PFSK-1 (cell line): ENCODE measurements around the gene ZNF155. TPM values are rescaled to one million over a fixed set of nuclear protein-coding genes. Genes with fewer than 3 reads are reported as not detected.

Source experiments
- FOXP2 ChIP-seq: optimal IDR thresholded peaks from 2 replicates; pipeline ENCODE3; 2011; ENCODE audit warnings: borderline replicate concordance, control low read depth, inconsistent platforms; ENCODE audit not compliant: insufficient read depth; ENCODE audit errors: extremely low read length, extremely low read depth
- POLR2AphosphoS5 ChIP-seq: IDR thresholded peaks from 2 replicates; pipeline ENCODE4 v1.6.1; 2012; ENCODE audit warnings: low read depth, mild to moderate bottlenecking, control low read depth, low read length, moderate library complexity
- SIN3A ChIP-seq: IDR thresholded peaks from 2 replicates; pipeline ENCODE4 v1.6.1; 2012; ENCODE audit warnings: mild to moderate bottlenecking, low read length, moderate library complexity, borderline replicate concordance; ENCODE audit not compliant: insufficient read depth
- TAF1 ChIP-seq: IDR thresholded peaks from 2 replicates; pipeline ENCODE4 v1.6.1; 2012; ENCODE audit warnings: low read length, control low read depth, borderline replicate concordance; ENCODE audit not compliant: insufficient read depth
- polyA plus RNA-seq: library from polyadenylated mRNA; unstranded; fragments of >200 nt; gene quantifications from one replicate; pipeline ENCODE4 v1.2.1, GENCODE V29; 2012; ENCODE audit warnings: low read depth, missing spikeins; ENCODE audit not compliant: insufficient read length
- TF ChIP-seq, protein P1 (sequence below), 2 experiments: IDR thresholded peaks; 2 replicates each; pipeline versions ENCODE4 v1.6.1 to v1.8.0; 2011 to 2012; ENCODE audit warnings: low read depth in 2 of 2, low read length in 2 of 2, control low read depth in 1 of 2, inconsistent platforms in 1 of 2, mild to moderate bottlenecking in 1 of 2, moderate library complexity in 1 of 2; ENCODE audit not compliant: insufficient read depth in 1 of 2

Gene ZNF155
- polyA plus RNA-seq: 2.5 TPM

- TF ChIP-seq FOXP2 (peak; percentile 66), POLR2AphosphoS5 (peak; percentile 76), TAF1 (peak; percentile 83; the same call in 1 of the 2 replicates), SIN3A (no peak)
- TF ChIP-seq, protein P1, sequence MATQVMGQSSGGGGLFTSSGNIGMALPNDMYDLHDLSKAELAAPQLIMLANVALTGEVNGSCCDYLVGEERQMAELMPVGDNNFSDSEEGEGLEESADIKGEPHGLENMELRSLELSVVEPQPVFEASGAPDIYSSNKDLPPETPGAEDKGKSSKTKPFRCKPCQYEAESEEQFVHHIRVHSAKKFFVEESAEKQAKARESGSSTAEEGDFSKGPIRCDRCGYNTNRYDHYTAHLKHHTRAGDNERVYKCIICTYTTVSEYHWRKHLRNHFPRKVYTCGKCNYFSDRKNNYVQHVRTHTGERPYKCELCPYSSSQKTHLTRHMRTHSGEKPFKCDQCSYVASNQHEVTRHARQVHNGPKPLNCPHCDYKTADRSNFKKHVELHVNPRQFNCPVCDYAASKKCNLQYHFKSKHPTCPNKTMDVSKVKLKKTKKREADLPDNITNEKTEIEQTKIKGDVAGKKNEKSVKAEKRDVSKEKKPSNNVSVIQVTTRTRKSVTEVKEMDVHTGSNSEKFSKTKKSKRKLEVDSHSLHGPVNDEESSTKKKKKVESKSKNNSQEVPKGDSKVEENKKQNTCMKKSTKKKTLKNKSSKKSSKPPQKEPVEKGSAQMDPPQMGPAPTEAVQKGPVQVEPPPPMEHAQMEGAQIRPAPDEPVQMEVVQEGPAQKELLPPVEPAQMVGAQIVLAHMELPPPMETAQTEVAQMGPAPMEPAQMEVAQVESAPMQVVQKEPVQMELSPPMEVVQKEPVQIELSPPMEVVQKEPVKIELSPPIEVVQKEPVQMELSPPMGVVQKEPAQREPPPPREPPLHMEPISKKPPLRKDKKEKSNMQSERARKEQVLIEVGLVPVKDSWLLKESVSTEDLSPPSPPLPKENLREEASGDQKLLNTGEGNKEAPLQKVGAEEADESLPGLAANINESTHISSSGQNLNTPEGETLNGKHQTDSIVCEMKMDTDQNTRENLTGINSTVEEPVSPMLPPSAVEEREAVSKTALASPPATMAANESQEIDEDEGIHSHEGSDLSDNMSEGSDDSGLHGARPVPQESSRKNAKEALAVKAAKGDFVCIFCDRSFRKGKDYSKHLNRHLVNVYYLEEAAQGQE (IDR thresholded peaks at IDR 0.05; ENCODE audit: insufficient read depth in 1 of 2, low read depth in 2 of 2, low read length in 2 of 2): no peak
Observed at GRCh38 chr19:43983912-43984686, at the start of gene ZNF155. TSS of gene ZNF155 (plus strand) at chr19:43984188. CDS start at chr19:43988544, 4,356 bp downstream.

GRCh38 chr19:43934985-43935708, 48.8 kb upstream of the ZNF155 start, which contains the start of gene ZNF45:
TSS of gene ZNF45 (minus strand) at chr19:43935282. CDS start at chr19:43922185, 13,097 bp downstream.
- peak; percentile 90 for TF ChIP-seq POLR2AphosphoS5
- TF ChIP-seq SIN3A: no peak
- TF ChIP-seq FOXP2: no peak
- TF ChIP-seq TAF1: peak; percentile 71; the same call in 1 of the 2 replicates
- TF ChIP-seq, protein P1 (IDR thresholded peaks at IDR 0.05; ENCODE audit: insufficient read depth in 1 of 2, low read depth in 2 of 2, low read length in 2 of 2): peak in 1 of 2 experiments; percentile 52; a peak in 2 of 4 replicates

GRCh38 chr19:43936188-43936587, 47.8 kb upstream of the ZNF155 start:
- TF ChIP-seq SIN3A: no peak
- no peak for TF ChIP-seq POLR2AphosphoS5
- TF ChIP-seq FOXP2: no peak

- TF ChIP-seq, protein P1 (IDR thresholded peaks at IDR 0.05; ENCODE audit: insufficient read depth in 1 of 2, low read depth in 2 of 2, low read length in 2 of 2): no peak
- TF ChIP-seq FOXP2: no peak
- TF ChIP-seq TAF1: no peak
Observed at GRCh38 chr19:43939557-43940260, 44.3 kb upstream of the ZNF155 start.

GRCh38 chr19:43940719-43941118, 43.3 kb upstream of the ZNF155 start:
- TF ChIP-seq, protein P1 (IDR thresholded peaks at IDR 0.05; ENCODE audit: insufficient read depth in 1 of 2, low read depth in 2 of 2, low read length in 2 of 2): no peak
- TF ChIP-seq FOXP2 (no peak), POLR2AphosphoS5 (no peak), TAF1 (no peak)
